ENCODE measurements around the gene FRMD1.

GRCh38 chr6:168040856-168041496, 38.0 kb downstream of the FRMD1 start:
- TF ChIP-seq EZH2 (IDR thresholded peaks at IDR 0.05) (no peak), POLR2A (IDR thresholded peaks at IDR 0.05; ENCODE audit: borderline replicate concordance, extremely low read depth, insufficient read depth, insufficient read length) (no peak), CTCF (IDR thresholded peaks at IDR 0.05 in 2 of 3, conservative IDR thresholded peaks at IDR 0.05 in 1 of 3; ENCODE audit: borderline replicate concordance in 1 of 3, insufficient read depth in 1 of 3, low read depth in 2 of 3, low read length in 2 of 3) (no peak), REST (IDR thresholded peaks at IDR 0.05; ENCODE audit: low read depth) (no peak), MAX (IDR thresholded peaks at IDR 0.05) (no peak), EZH2phosphoT487 (IDR thresholded peaks at IDR 0.05; ENCODE audit: borderline replicate concordance) (no peak), POLR2AphosphoS5 (IDR thresholded peaks at IDR 0.05; ENCODE audit: low read depth, low read length) (no peak)

Data from HCT116 (cell line).